HepG2 (cell line): ENCODE results near the gene PPP2R5C. TPM values are rescaled to one million over a fixed set of nuclear protein-coding genes. Genes with fewer than 3 reads are reported as not detected.

Source experiments
- ARID4A ChIP-seq: sonication (generic); formaldehyde crosslinking; IDR thresholded peaks from 2 replicates; pipeline ENCODE4 v1.5.0; 2020; ENCODE audit warnings: mild to moderate bottlenecking, missing genetic modification reagents, borderline replicate concordance
- ASH2L ChIP-seq: fragments of 300-600, 200-600 bp; sonication (generic); IDR thresholded peaks from 2 replicates; pipeline ENCODE4 v1.7.0; 2017; ENCODE audit warnings: low read depth, mild to moderate bottlenecking, moderate library complexity, mixed read lengths, low read length; ENCODE audit not compliant: insufficient read length
- FOSL2 ChIP-seq: sonication (generic); formaldehyde crosslinking; IDR thresholded peaks from 2 replicates; pipeline ENCODE4 v1.4.0; 2020; ENCODE audit warnings: missing genetic modification reagents
- GATAD2A ChIP-seq: IDR thresholded peaks from 2 replicates; pipeline ENCODE4 v1.6.1; 2016
- HNF4A ChIP-seq: sonication (generic); formaldehyde crosslinking; IDR thresholded peaks from 2 replicates; pipeline ENCODE4 v1.4.0; 2020; ENCODE audit warnings: missing genetic modification reagents
- IRF2 ChIP-seq: IDR thresholded peaks from 2 replicates; pipeline ENCODE4 v1.6.1; 2018; ENCODE audit warnings: missing genetic modification reagents, missing compliant biosample characterization
- KDM2A ChIP-seq: sonication (generic); formaldehyde crosslinking; IDR thresholded peaks from 2 replicates; pipeline ENCODE4 v1.4.0; 2020; ENCODE audit warnings: low read depth, missing genetic modification reagents, borderline replicate concordance
- KDM4B ChIP-seq: sonication (generic); formaldehyde crosslinking; IDR thresholded peaks from 2 replicates; pipeline ENCODE4 v1.4.0; 2020; ENCODE audit warnings: missing genetic modification reagents
- MAFF ChIP-seq: IDR thresholded peaks from 2 replicates; pipeline ENCODE4 v1.6.1; 2011; ENCODE audit warnings: low read depth, low read length, improper control_type of control experiment
- MAFK ChIP-seq, 2 experiments: IDR thresholded peaks in 1 of 2; conservative IDR thresholded peaks in 1 of 2; 2 replicates each; pipeline ENCODE4 v1.6.1; 2011; ENCODE audit warnings: improper control_type of control experiment in 2 of 2, low read length in 2 of 2
- MED1 ChIP-seq: sonication (generic); formaldehyde crosslinking; IDR thresholded peaks from 2 replicates; pipeline ENCODE4 v1.4.0; 2020; ENCODE audit warnings: missing genetic modification reagents
- MXI1 ChIP-seq: IDR thresholded peaks from 3 replicates; pipeline ENCODE4 v1.6.1; 2012; ENCODE audit warnings: low read depth, low read length, inconsistent platforms, borderline replicate concordance
- NFE2 ChIP-seq: sonication (generic); formaldehyde crosslinking; IDR thresholded peaks from 2 replicates; pipeline ENCODE4 v1.4.0; 2020; ENCODE audit warnings: missing genetic modification reagents
- NFE2L1 ChIP-seq: sonication (generic); formaldehyde crosslinking; IDR thresholded peaks from 2 replicates; pipeline ENCODE4 v1.4.0; 2020; ENCODE audit warnings: missing genetic modification reagents, mild to moderate bottlenecking, borderline replicate concordance
- NFIC ChIP-seq: IDR thresholded peaks from 2 replicates; pipeline ENCODE4 v1.6.1; 2012; ENCODE audit warnings: mild to moderate bottlenecking, low read length, inconsistent platforms
- RXRA ChIP-seq: sonication (generic); formaldehyde crosslinking; IDR thresholded peaks from 2 replicates; pipeline ENCODE4 v1.5.1; 2020; ENCODE audit warnings: missing genetic modification reagents
- SALL1 ChIP-seq: sonication (generic); formaldehyde crosslinking; IDR thresholded peaks from 2 replicates; pipeline ENCODE4 v1.8.0; 2022; ENCODE audit warnings: mild to moderate bottlenecking, missing genetic modification reagents
- SAP130 ChIP-seq: IDR thresholded peaks from 2 replicates; pipeline ENCODE4 v1.6.1; 2016; ENCODE audit warnings: low read depth
- TFAP4 ChIP-seq: sonication (generic); IDR thresholded peaks from 2 replicates; pipeline ENCODE4 v1.6.1; 2016; ENCODE audit warnings: low read depth, borderline replicate concordance
- THAP11 ChIP-seq: IDR thresholded peaks from 2 replicates; pipeline ENCODE4 v1.6.1; 2016; ENCODE audit warnings: missing biosample characterization, missing genetic modification reagents
- ZBTB1 ChIP-seq: sonication (generic); formaldehyde crosslinking; IDR thresholded peaks from 2 replicates; pipeline ENCODE4 v1.4.0; 2020; ENCODE audit warnings: missing genetic modification reagents, borderline replicate concordance
- ZFX ChIP-seq: sonication (generic); formaldehyde crosslinking; IDR thresholded peaks from 2 replicates; pipeline ENCODE4 v1.4.0; 2020; ENCODE audit warnings: mild to moderate bottlenecking, low read depth, missing genetic modification reagents, moderate library complexity
- ZNF44 ChIP-seq: sonication (generic); formaldehyde crosslinking; IDR thresholded peaks from 2 replicates; pipeline ENCODE4 v1.5.1; 2020; ENCODE audit warnings: mild to moderate bottlenecking, missing genetic modification reagents
- ZNF441 ChIP-seq: sonication (generic); formaldehyde crosslinking; IDR thresholded peaks from 2 replicates; pipeline ENCODE4 v1.7.0; 2021; ENCODE audit warnings: missing genetic modification reagents, borderline replicate concordance
- ZNF574 ChIP-seq: sonication (generic); formaldehyde crosslinking; IDR thresholded peaks from 2 replicates; pipeline ENCODE4 v1.4.0; 2020; ENCODE audit warnings: missing genetic modification reagents
- polyA plus RNA-seq, 8 experiments: library from polyadenylated mRNA; depleted of rRNA in 3 of 8; stranded (reverse) in 7 of 8; unstranded in 1 of 8; fragments of >200 nt; fragmentation: Illumina TruSeq in 4 of 8; extraction: Trizol in 4 of 8; gene quantifications; 2 replicates each; pipeline versions ENCODE4 v1.2.1 to v1.2.3, GENCODE V29; 2011 to 2016; ENCODE audit warnings: low read depth in 4 of 8, missing spikeins in 1 of 8, mixed read lengths in 1 of 8; ENCODE audit not compliant: insufficient read depth in 1 of 8
- total RNA-seq, 5 experiments: library from RNA; depleted of rRNA; stranded (reverse); fragments of >200 nt; fragmentation: Illumina TruSeq; extraction: Trizol; gene quantifications; 2 replicates each; pipeline ENCODE4 v1.2.3, GENCODE V29; 2016; ENCODE audit warnings: low read depth in 1 of 5

PPP2R5C gene
- total and polyA plus RNA-seq, 2 of the 13 experiments (the other 11 are each of a cell fraction or from before 2014, with no cell fraction given) = 74.3 to 78.5 TPM

- peak; percentile 59 for TF ChIP-seq KDM2A (CRISPR knock-in tag)
- TF ChIP-seq MXI1 = peak; percentile 84; the same call in 1 of the 3 replicates
- TF ChIP-seq NFE2 (CRISPR knock-in tag) = peak; percentile 78; the same call in 1 of the 2 replicates
- TF ChIP-seq KDM4B (CRISPR knock-in tag) = no peak
- TF ChIP-seq NFE2L1 (CRISPR knock-in tag) = peak; percentile 95; the same call in 1 of the 2 replicates
- TF ChIP-seq ZNF44 (CRISPR knock-in tag) = 0 out of 2 replicates have a peak, but pooled peaks have one; percentile 39
- TF ChIP-seq ZBTB1 (CRISPR knock-in tag) = no peak
- peak; percentile 63 to 85 for TF ChIP-seq MAFK (conservative IDR thresholded peaks at IDR 0.05 in 1 of 2, IDR thresholded peaks at IDR 0.05 in 1 of 2; ENCODE audit: low read length in 2 of 2)
- peak; percentile 54; the same call in 1 of the 2 replicates for TF ChIP-seq MED1 (CRISPR knock-in tag)
- 0 out of 2 replicates have a peak, but pooled peaks have one; percentile 24 for TF ChIP-seq ZNF441
- TF ChIP-seq IRF2 (CRISPR knock-in tag) = peak; percentile 12; the same call in 1 of the 2 replicates
- peak; percentile 43; the same call in 1 of the 2 replicates for TF ChIP-seq TFAP4
- TF ChIP-seq THAP11 = peak; percentile 85
- TF ChIP-seq ASH2L = peak; percentile 22
- TF ChIP-seq ZFX (CRISPR knock-in tag) = peak; percentile 55
- peak; percentile 92 for TF ChIP-seq SAP130
- peak; percentile 38; the same call in 1 of the 2 replicates for TF ChIP-seq NFIC
- TF ChIP-seq ARID4A = peak; percentile 54; the same call in 1 of the 2 replicates
- no peak for TF ChIP-seq HNF4A (CRISPR knock-in tag)
- 0 out of 2 replicates have a peak, but pooled peaks have one; percentile 25 for TF ChIP-seq ZNF574 (CRISPR knock-in tag)
- peak; percentile 62; the same call in 1 of the 2 replicates for TF ChIP-seq MAFF
- TF ChIP-seq SALL1 (CRISPR knock-in tag) = 0 out of 2 replicates have a peak, but pooled peaks have one; percentile 21
- 0 out of 2 replicates have a peak, but pooled peaks have one; percentile 13 for TF ChIP-seq RXRA (CRISPR knock-in tag)
- TF ChIP-seq FOSL2 = peak; percentile 86
- peak; percentile 39; the same call in 1 of the 2 replicates for TF ChIP-seq GATAD2A
Observed at GRCh38 chr14:101962503-101962874, 201.0 kb downstream of the PPP2R5C start (continued).
